HG03159 (cell line): ENCODE measurements around the gene DAP.

ENCODE experiments used
- ATAC-seq: cut with Tn5 transposase; IDR thresholded peaks from one replicate; pipeline ENCODE4 v1.9.1; 2021; ENCODE audit warnings: mild to moderate bottlenecking, moderate library complexity; ENCODE audit not compliant: unreplicated experiment

The DAP gene

DNA sequence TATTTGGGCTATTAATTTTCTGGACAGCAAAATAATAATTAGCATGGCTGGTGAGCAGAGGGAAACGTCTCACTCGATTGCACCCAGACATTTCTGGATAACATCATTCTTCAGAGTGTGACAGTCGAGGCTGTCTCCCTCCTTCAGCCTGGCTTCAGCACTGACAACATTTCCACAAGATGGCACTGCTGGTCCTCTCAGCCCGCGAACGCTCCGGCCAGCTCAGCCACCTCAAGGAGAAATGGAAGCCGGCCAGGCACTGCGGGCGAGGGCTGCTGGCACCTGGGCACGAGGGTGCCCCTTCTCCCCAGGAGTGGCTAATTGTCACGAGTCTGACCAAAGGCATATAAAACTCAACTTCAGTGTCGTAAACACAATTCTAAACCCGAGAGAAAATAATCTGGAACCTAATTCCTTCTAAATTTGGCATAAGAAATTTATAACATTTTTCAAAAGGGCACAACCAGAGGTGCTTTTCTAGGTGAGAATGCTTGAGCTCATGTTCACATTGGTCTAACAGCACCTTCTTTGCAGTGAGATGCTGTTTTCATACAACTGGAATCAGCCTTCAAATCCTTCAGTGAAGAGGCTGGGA lies 65.9 kb downstream of the DAP start:
- ATAC-seq: peak; percentile 37

DNA sequence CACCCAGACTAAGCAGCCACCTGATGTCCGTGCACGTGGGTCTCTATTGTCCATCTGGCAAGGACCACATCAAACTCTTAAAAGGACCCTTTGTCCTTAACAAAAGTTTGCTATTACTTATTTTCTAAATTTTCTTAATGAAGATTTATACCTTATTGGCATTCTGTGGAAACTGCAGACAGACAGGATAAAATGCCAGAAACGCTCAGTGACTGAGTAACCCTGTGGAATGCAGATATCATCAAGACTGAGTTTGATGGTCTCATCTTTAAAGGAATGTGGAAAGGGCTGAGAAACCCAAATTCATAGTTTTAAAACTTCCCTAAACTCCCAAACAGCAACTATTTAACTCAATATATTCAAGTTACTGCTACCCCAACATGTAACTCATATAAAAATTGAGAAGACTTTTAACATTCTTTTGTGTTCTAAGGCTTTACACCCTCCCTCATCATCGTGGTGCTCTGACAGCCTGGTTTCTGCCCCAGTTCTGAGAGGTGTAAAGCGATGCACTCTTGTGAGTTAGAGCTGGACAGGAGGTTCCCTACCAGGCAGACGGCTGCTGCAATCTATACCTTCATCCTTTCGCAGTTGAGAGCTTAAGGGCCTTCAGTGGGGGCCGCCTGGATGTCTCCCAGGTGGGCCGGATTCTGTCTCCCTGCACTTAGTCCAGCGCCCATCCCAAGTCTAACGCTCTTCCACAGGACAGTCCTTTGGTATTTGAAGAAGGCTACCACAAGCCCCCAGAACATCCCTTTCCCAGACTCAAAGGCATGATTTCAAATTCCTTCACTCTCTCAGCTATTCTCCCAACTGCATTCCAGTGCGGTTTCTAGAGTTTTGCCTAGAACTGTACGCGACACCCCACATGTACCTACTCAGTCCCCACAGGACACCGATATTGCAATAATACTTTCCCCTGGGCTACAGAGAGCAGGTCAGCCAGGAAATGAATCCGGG lies 68.9 kb downstream of the DAP start:
- no peak for ATAC-seq

DNA sequence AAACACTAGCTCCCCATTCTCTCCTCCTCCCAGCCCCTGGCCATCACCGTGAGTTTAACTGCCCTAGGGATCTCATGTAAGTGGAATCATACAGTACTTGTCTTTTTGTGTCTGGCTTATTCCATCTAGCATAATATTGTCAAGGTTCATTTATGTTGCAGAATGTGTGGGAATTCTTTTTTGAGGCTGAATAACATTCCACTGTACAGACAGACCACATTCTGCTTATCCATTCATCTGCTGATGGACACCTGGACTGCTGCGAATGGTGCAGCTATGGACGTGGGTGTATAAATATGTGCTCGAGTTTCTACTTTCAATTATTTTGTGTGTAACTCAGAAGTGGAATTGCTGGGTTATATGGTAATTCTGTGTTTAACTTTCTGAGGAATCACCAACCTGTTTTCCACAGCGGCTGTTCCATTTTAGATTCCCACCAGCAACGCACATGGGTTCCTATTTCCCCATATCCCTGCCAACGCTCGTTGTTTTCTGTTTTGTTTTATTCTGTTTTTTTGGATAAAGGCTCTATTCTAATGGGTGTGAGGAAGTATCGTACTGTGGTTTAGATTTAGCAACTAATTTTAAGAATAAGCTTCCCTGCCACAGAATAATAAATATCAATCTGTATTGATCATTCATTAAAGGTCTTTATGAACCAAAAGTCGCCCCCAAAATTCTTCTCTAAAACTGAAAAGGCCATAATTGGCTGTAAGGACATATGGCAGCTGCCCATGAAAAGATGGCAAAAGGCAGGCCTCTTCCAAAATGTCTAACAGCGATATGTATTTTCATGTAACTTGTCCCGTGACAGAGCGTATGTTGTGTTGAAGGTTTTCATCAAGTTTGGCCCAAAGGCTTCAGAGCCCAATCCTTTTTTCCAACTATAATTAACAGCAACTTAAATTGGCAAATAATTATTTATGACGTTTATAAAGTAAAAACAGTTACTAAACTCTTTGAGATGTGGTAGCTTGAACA lies 70.3 kb downstream of the DAP start:
- ATAC-seq: no peak

DNA sequence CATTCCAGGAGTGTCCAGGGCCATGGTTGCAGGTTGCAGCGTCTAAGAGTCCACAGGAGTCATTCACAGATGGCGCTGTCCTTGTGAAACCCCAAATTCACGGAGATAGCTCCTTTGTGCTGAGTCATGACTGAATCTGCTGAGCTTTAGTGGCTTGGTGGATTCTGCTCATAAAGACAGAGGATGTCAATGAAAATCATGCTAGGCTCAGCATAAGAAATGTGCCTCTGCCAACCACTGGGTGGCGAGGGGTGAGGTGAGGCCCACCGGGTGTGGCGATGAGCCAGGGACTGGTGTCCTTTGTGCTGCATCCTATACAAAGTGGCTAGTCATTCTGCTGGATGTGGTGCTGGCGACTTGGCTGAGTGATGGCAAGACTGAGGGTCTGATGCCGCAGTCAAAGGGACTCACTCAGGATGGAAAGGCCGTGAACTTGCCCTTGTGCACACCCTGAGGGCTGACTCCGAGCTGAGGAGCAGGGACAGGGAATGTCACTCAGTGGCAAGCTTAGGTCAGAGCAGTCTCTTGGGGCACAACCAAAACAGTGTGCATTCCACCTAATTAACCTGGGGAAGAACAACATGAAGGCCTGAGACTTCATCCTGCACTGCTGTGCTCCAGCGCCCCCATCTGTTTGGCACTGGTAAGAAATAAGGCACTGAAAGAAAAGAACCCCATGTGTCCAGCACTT lies 71.5 kb downstream of the DAP start:
- no peak for ATAC-seq

DNA sequence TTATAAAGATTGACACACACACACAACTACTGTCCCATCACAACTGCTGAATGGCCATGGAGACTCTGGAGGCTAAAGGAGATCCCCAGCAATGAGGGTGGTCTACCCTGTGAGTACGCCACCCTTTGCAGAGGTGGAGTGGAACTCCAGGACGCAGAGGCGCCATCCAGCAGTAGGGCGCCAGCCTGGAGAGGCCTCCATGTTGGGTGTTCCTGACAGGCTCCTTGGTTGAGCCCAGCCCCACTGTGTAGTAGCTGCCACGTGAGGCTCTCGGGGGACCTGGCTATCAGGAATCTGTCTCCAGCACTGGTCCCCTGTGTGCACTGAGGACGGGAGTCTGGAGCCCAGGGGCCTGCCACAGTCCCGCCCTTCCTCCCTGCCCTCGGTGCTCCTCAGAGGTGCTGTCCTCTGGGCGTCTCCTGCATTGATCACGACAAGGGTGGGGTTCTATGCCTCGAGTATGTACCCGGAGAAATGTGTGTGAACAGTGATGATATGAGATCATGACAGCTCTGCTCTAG lies 72.3 kb downstream of the DAP start:
- ATAC-seq: no peak

DNA sequence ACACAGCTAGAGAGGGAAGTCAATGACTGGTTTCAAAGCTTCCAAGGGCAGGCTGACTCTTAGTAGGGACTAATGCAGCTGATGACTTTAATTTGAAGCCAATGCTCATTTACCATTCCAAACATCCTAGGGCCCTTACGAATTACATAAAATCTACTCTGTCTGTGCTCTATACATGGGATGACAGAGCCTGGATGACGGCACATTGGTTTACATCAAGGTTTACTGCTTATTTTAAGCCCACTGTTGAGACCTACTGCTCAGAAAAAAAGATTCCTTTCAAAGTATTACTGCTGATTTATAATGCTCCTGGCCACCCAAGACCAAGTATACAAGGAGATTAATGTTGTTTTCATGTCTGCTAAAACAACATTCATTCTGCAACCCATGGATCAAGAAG lies 74.1 kb downstream of the DAP start:
- ATAC-seq: no peak

DNA sequence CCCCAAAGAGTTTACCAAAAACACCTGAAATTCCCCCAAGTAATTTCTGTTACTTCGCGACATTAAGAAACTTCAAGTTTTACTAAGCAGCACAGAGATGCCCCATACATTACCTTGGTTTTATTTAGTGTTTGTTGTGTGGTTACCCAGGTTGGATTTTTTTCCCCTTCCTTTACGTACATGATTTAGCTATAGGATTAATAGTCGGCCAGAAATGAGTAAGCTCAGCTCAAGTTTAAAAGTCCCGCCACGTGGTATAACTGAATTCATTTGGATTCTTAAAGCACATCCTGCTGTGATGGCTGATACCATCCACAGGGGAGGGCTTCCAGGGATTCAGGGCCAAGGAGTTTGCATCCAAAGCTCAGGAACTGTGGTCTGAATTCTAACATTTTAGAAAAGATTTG lies 75.9 kb downstream of the DAP start:
- ATAC-seq: peak; percentile 62

DNA sequence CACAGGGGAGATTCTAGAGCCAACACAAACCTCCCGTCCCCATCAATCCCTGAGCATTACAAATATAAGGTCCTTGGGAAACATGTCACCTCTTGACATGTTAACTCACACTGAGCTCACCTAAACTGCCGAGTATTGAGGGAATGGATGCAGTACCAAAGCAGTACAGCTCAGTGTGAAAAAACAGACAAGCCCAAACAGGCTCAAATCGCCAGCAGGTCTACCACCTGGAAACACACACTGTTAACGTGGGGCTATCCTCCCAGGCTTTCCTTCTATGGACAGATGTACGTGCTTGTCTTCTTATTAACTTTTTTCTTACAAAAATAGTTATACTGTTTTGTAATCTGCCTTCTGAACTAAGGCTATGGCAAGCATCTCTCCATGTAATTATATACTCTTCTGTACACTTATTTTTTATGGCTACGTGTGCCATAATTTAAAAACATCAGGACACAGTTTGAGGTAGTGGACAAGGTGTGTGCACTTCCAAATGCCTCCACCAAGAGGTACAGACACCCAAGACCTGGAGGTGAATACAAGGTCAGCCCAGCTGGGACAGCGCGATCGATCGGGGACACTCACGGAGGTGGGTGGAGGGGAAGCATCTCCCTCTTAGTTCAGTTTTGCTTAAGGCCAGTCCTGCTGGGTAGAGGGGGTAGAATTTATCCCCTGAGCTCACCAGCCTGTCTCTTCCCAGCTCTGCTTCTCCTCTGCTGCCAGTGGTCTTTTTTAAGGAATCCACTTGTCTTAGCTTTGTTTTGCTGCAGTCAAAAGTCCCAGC lies 76.5 kb downstream of the DAP start:
- peak; percentile 47 for ATAC-seq

DNA sequence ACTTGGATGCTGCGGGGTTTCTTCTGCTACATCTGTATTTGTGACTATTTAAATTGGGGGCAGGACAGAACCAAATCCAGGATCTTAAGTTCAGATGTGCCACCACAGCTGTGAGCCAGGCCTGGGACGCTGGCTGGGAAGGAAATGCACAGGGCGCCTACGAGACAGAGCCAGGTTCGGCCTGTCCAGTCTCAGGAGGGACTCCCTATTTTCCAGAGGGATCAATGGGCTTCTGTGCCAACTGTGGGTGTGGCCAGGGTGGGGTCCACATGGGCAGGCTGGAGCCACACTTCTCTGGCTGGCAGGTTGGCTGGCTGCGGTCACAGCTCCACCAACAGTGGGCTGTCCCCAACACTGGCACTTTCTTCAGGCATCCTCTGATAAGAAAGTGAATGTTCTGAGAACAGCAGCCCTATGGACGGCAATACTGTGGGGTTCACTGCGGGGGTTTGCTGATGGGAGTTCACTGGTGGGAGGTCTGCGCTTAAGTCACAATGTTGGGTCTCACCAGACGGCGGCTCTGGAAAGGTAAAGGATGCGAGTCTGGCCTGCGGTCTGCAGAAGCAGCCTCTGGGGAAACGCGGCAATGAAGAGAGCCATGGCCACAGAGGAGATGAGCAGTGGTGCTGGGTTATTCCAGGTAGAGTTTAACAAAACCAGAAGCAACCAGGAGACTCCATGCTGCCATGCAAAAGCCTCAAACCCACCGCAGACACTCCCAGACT lies 78.1 kb downstream of the DAP start:
- no peak for ATAC-seq

DNA sequence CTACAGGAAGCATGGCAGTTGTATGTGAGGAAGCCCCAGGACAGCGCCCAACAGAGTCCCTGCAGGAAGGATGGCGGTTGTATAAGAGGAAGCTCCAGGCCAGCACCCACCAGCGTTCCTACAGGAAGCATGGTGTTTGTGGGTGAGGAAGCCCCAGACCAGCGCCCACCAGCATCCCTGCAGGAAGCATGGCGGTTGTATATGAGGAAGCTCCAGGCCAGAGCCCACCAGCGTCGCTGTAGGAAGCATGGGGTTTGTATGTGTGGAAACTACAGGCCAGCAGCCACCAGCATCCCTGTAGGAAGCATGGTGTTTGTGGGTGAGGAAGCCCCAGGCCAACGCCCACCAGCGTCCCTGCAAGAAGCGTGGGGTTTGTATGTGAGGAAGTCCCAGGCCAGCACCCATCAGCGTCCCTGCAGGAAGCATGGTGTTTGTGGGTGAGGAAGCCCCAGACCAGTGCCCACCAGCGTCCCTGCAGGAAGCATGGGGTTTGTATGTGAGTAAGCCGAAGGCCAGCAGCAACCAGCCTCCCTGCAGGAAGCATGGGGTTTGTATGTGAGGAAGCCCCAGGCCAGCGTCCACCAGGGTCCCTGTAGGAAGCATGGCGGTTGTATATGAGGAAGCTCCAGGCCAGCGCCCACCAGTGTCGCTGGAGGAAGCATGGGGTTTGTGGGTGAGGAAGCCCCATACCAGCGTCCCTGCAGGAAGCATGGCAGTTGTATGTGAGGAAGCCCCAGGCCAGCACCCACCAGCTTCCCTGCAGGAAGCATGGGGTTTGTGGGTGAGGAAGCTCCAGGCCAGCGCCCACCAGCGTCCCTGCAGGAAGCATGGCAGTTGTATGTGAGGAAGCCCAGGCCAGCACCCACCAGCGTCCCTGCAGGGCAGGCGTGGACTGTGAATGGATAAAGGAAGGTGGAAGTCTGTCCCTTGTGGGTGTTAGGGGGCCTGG lies 79.0 kb downstream of the DAP start:
- no peak for ATAC-seq

DNA sequence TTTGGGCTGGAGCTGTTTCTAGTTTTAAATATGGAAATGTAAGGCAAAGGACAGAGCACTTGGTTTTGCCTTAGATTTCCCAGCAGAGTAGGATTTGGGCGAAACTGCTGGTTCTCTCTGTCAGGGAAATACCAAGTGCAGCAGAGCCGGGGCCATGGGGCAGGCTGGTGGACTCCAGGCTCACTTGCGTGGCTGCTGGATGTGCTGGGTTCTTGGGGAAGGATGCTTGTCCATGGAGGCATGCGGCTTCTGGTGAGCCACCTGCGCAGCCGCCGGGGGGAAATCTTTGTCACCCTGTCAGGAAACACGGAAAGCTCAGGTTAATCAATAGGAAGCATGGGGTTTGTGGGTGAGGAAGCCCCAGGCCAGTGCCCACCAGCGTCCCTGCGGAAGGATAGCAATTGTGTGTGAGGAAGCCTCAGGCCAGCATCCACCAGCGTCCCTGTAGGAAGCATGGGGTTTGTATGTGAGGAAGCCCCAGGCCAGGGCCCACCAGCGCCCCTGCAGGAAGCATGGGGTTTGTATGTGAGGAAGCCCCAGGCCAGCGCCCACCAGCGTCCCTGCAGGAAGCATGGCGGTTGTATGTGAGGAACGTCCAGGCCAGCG lies 80.1 kb downstream of the DAP start:
- no peak for ATAC-seq

DNA sequence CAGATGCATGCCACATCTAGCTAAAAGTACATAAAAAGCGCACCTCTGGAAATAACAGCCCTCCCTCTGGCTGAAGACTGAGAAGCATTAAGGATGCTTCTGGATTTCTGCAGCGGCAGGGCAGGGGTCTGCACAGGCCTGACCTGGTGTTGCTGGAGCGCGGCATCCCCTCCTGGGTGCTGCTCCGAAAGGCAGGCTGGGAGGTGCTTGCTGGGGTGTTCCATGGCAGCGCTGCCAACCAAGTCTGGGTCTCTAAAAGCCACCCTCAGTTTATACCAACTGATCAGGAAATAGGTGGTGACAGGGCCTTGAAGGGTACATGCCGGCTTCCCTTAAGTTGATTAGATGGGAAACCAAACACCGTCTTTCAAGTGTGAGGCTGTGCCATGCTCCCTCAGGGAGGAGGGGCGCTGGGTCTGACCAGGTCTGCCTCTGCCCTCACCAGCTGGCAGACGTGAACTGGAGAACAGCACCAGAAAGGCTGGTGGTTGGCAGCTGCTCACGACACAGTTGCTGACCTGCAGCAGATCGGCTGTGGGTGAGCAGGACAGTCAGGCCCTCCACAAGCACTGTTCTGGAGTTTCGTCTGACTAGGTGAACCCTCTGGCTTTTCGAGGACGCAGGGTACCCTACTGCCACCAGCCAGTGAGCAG lies 81.6 kb downstream of the DAP start:
- no peak for ATAC-seq

DNA sequence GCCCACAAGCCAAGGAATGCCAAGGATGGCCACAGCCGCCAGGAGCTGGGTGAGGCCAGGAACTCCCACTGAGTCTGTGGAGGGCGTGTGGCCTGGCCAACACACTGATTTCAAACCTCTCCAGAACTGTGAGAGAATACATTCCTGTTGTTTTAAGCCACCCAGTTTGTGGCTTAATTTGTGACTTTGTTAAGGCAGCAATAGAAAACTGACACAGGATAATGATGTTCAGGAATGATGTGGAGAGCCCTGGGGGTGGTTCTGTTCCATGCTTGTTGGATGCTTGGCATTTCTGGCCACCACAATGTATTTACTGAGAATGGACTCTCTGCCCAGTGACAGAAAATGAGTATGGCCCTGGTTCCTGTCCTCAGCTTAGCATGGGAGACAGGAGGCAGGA lies 82.8 kb downstream of the DAP start:
- ATAC-seq: no peak

DNA sequence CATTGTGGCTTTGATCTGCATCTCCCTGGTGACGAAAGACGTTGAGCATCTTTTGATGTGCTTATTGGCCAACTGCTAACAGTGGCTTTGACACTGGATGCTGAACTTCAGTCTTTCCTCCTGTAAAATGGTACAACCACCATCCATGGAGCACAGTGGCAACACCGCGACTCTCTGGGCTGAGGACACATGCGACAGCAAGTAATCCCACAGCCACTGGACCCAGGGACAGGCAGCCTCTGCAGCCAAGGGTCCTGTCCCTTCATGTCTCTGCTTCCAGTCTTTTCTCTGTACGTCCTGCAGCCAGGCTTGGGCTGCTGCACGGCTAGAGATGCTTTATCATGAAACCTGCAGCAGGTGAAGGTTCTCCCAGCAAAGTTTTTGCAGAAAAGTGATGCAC lies 83.5 kb downstream of the DAP start:
- ATAC-seq: no peak

DNA sequence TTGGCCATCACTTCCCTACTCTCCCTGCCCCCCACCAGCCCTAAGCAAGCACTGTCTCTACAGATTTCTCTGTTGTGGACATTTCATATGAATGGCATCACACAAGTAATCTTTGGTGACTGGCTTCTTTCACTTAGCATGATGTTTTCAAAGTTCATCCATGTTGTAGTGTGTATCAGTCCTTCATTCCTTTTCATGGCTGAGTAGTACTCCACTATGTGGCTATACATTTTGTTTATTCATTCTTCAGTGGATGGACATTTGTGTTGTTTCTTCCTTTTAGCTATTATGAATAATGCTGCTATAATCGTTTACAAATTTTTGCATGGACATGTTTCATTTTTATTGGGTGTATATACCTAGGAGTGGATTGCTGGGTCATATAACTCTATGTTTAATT lies 84.1 kb downstream of the DAP start:
- ATAC-seq: no peak

DNA sequence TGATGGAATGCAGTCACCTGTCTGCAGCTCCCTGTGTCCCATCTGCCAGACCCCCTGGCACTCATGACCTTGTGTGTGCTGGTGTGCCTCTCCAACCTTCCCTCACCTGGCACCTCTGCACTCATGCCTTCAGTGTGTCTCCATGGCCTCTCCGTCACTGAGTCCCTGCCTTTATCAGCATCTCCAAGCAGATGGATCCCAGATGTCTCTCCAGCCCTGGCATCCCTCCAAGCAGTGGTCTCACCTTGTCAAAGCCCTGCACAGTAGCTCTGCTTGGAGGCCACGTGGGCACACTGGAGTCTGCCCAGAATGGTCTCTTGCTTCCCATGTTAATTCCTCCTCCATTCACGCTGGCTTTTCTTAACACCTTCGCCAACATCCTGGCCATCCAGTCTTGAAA lies 84.8 kb downstream of the DAP start:
- no peak for ATAC-seq

DNA sequence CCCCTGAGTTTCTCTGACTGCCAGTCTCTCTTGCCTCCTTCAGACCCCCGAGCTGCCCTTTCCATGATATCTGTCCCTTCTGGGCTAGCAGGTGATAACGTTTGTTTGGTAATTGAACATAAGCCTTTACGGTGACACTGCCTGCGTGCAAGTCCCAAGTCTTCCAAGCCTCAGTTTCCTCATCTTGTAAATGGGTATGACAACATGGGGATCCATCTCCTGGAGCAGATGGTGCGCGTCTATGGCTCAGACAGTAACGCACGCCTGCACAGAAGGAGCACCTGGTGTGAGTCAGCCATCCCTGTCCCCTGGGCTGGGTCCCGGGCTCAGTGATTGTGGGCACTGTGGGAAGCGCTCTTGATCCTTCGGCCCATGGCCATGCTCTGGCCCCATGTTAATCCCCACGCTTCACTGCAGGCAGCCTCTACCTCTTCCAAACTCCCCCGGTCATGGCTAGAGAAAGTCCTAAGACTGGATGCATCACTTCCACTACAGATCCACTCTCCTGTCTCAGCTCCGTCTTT lies 85.8 kb downstream of the DAP start:
- no peak for ATAC-seq
